ENCODE data around the gene DGKH. TPM values are rescaled to one million over a fixed set of nuclear protein-coding genes. Genes with fewer than 3 reads are reported as not detected.

DGKH gene
- total RNA-seq, 1 experiment from 2014 or later = 9.2 TPM

GRCh38 chr13:42258747-42259146 is 210.3 kb downstream of the DGKH start:
- Histone ChIP-seq H4K20me1 (ENCODE audit: insufficient read depth) (no peaks in the 10 kb centered on the region), H3K79me2 (ENCODE audit: insufficient read depth, low read length) (no peaks in the 10 kb centered on the region), H3K4me1 (ENCODE audit: control insufficient read depth in 1 of 2, insufficient read depth in 2 of 2, low read length in 2 of 2) (no peaks in the 10 kb centered on the region), H3K9me3 (ENCODE audit: control insufficient read depth in 1 of 2, insufficient read depth in 1 of 2, low read depth in 1 of 2, low read length in 2 of 2) (no peaks in the 10 kb centered on the region), H3K27ac (ENCODE audit: low read depth, low read length) (no peak overlapping the region), H3K9ac (ENCODE audit: low read length) (no peak overlapping the region), H2AFZ (ENCODE audit: low read depth, low read length, poor library complexity, severe bottlenecking) (no peak overlapping the region), H3K27me3 (ENCODE audit: insufficient read depth, low read length) (no peaks in the 10 kb centered on the region), H3K36me3 (ENCODE audit: control insufficient read depth in 1 of 2, insufficient read depth in 2 of 2, low read length in 2 of 2) (no peaks in the 10 kb centered on the region), H3K4me3 (replicated peaks in 1 of 2; ENCODE audit: low read depth in 1 of 2, low read length in 2 of 2) (no peak overlapping the region), H3K4me2 (ENCODE audit: low read length) (no peak overlapping the region), H3K9me2 (ENCODE audit: insufficient read depth) (no peaks in the 10 kb centered on the region)
- TF ChIP-seq ZNF274 (IDR thresholded peaks at IDR 0.05; ENCODE audit: low read depth, low read length) = no peak
- TF ChIP-seq POLR2AphosphoS5 (IDR thresholded peaks at IDR 0.05; ENCODE audit: low read depth, low read length) = no peak
- no peak for TF ChIP-seq SP1 (IDR thresholded peaks at IDR 0.05; ENCODE audit: low read depth)
- TF ChIP-seq RAD21 (IDR thresholded peaks at IDR 0.05; ENCODE audit: low read depth) = no peak
- TF ChIP-seq EZH2 (IDR thresholded peaks at IDR 0.05) = no peak
- no peak for TF ChIP-seq SIN3A (IDR thresholded peaks at IDR 0.05; ENCODE audit: low read depth)
- TF ChIP-seq JUND (IDR thresholded peaks at IDR 0.05) = no peak
- TF ChIP-seq ZBTB33 (IDR thresholded peaks at IDR 0.05; ENCODE audit: extremely low read depth, insufficient replicate concordance, low read length) = no peak
- no peak for TF ChIP-seq YY1 (IDR thresholded peaks at IDR 0.05; ENCODE audit: extremely low read depth, insufficient replicate concordance, low read depth, low read length)
- TF ChIP-seq ATF3 (IDR thresholded peaks at IDR 0.05) = no peak
- TF ChIP-seq CBX3 (IDR thresholded peaks at IDR 0.05; ENCODE audit: low read depth) = no peak
- intact Hi-C loops (cut with micrococcal nuclease) = no loop called here
- RAD21 ChIA-PET (ENCODE audit: low non-redundant PET in 1 of 2, low total read pairs in 2 of 2, uncharacterized antibody in 2 of 2, unreplicated experiment in 2 of 2) = no interaction called here
- POLR2A ChIA-PET = no interaction called here
- ATAC-seq = peak; percentile 58; the same call in 1 of the 2 replicates
- DNase-seq (ENCODE audit: low read depth, low spot score) = no peak
- CTCF ChIA-PET = no interaction called here
- BruUV-seq (replicated peaks) = no TSS peak

Data from HCT116 (cell line).